Measurements from ENCODE around the gene NBEA.

Gene NBEA

DNA sequence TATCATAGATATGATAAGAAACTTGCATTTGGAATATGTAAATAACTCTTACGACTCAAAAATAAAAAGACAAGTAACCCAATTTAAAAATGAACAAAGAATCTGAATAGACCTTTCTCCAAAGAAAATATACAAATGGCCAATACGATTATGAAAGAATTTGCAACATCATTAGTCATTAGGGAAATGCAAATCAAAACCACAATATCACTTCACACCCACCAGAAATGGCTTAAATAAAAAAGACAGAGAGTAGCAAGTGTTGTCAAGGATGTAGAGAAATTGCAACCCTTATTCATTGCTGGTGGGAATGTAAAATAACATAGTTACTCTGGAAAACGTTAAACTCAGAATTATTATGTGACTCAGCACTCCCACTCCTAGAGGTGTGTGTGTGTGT is 761.0 kb downstream of the NBEA start:
- no peak for DNase-seq (ENCODE audit: low read depth in 1 of 2, low spot score in 1 of 2)
- Histone ChIP-seq H3K4me3 (replicated peaks; ENCODE audit: insufficient read depth, low read length) (no peak overlapping the region), H3K27ac (replicated peaks) (no peak overlapping the region), H3K27me3 (ENCODE audit: insufficient read depth, poor library complexity, severe bottlenecking) (no peaks in the 10 kb centered on the region)
- TF ChIP-seq, protein P1, sequence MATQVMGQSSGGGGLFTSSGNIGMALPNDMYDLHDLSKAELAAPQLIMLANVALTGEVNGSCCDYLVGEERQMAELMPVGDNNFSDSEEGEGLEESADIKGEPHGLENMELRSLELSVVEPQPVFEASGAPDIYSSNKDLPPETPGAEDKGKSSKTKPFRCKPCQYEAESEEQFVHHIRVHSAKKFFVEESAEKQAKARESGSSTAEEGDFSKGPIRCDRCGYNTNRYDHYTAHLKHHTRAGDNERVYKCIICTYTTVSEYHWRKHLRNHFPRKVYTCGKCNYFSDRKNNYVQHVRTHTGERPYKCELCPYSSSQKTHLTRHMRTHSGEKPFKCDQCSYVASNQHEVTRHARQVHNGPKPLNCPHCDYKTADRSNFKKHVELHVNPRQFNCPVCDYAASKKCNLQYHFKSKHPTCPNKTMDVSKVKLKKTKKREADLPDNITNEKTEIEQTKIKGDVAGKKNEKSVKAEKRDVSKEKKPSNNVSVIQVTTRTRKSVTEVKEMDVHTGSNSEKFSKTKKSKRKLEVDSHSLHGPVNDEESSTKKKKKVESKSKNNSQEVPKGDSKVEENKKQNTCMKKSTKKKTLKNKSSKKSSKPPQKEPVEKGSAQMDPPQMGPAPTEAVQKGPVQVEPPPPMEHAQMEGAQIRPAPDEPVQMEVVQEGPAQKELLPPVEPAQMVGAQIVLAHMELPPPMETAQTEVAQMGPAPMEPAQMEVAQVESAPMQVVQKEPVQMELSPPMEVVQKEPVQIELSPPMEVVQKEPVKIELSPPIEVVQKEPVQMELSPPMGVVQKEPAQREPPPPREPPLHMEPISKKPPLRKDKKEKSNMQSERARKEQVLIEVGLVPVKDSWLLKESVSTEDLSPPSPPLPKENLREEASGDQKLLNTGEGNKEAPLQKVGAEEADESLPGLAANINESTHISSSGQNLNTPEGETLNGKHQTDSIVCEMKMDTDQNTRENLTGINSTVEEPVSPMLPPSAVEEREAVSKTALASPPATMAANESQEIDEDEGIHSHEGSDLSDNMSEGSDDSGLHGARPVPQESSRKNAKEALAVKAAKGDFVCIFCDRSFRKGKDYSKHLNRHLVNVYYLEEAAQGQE (IDR thresholded peaks at IDR 0.05; ENCODE audit: insufficient replicate concordance, low read depth): no peak
- TF ChIP-seq POLR2AphosphoS5 (IDR thresholded peaks at IDR 0.05; ENCODE audit: low read depth): no peak
- no peak for TF ChIP-seq GABPA (IDR thresholded peaks at IDR 0.05; ENCODE audit: low read depth)
- TF ChIP-seq SPI1 (IDR thresholded peaks at IDR 0.05; ENCODE audit: borderline replicate concordance, low read depth): no peak
- TF ChIP-seq, protein P2, sequence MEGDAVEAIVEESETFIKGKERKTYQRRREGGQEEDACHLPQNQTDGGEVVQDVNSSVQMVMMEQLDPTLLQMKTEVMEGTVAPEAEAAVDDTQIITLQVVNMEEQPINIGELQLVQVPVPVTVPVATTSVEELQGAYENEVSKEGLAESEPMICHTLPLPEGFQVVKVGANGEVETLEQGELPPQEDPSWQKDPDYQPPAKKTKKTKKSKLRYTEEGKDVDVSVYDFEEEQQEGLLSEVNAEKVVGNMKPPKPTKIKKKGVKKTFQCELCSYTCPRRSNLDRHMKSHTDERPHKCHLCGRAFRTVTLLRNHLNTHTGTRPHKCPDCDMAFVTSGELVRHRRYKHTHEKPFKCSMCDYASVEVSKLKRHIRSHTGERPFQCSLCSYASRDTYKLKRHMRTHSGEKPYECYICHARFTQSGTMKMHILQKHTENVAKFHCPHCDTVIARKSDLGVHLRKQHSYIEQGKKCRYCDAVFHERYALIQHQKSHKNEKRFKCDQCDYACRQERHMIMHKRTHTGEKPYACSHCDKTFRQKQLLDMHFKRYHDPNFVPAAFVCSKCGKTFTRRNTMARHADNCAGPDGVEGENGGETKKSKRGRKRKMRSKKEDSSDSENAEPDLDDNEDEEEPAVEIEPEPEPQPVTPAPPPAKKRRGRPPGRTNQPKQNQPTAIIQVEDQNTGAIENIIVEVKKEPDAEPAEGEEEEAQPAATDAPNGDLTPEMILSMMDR (IDR thresholded peaks at IDR 0.05; ENCODE audit: insufficient read depth, low read length): no peak

DNA sequence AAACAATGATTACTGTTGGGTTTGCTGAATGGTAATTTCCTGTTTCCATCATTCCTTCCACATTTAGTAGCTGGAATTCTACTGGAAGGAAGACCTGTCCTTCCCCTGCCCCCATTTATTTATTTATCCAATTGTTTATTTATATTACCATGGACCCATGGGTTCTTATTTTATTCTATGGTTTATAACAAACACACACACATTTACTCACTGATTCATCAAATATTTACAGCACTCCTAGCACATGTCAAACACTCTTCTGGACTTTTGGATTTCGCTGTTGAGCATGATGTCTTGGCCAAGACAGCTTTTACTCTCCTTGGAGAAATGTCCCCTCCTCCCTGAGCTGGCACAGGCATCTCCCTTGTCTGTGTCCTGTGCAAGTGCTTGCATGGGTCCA is 762.3 kb downstream of the NBEA start:
- Histone ChIP-seq H3K27ac (replicated peaks) (no peak overlapping the region), H3K27me3 (ENCODE audit: insufficient read depth, poor library complexity, severe bottlenecking) (no peaks in the 10 kb centered on the region), H3K4me3 (replicated peaks; ENCODE audit: insufficient read depth, low read length) (no peak overlapping the region)
- DNase-seq (ENCODE audit: low read depth in 1 of 2, low spot score in 1 of 2): no peak
- TF ChIP-seq GABPA (IDR thresholded peaks at IDR 0.05; ENCODE audit: low read depth) (no peak), SPI1 (IDR thresholded peaks at IDR 0.05; ENCODE audit: borderline replicate concordance, low read depth) (no peak)

DNA sequence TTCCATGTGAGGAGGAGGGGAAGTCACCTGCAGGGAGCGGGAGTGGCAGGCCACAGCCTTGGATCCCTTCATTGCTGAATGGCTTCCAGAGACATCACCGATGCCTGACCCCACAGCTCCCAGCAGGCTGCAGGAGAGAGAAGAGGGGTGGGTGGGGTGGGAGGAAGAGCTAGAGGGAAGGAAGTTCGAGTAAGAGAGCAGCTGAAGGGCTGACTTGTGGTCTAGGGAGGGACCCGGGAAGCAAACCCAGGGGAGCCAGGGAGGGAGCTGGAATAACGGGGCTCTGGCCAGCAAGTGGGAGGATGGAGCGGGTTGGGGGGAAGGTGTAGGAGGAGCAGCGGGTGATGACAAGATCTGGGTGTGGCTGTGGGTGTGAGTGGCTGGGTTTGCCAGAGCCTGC is 764.2 kb downstream of the NBEA start:
- Histone ChIP-seq H3K27ac (replicated peaks) (no peak overlapping the region), H3K4me3 (replicated peaks; ENCODE audit: insufficient read depth, low read length) (no peak overlapping the region), H3K27me3 (ENCODE audit: insufficient read depth, poor library complexity, severe bottlenecking) (no peaks in the 10 kb centered on the region)
- DNase-seq (ENCODE audit: low read depth in 1 of 2, low spot score in 1 of 2): no peak
- TF ChIP-seq SPI1 (IDR thresholded peaks at IDR 0.05; ENCODE audit: borderline replicate concordance, low read depth): no peak
- TF ChIP-seq, protein P1 (IDR thresholded peaks at IDR 0.05; ENCODE audit: insufficient replicate concordance, low read depth): no peak
- no peak for TF ChIP-seq GABPA (IDR thresholded peaks at IDR 0.05; ENCODE audit: low read depth)
- TF ChIP-seq, protein P2 (IDR thresholded peaks at IDR 0.05; ENCODE audit: insufficient read depth, low read length): no peak
- no peak for TF ChIP-seq POLR2AphosphoS5 (IDR thresholded peaks at IDR 0.05; ENCODE audit: low read depth)

DNA sequence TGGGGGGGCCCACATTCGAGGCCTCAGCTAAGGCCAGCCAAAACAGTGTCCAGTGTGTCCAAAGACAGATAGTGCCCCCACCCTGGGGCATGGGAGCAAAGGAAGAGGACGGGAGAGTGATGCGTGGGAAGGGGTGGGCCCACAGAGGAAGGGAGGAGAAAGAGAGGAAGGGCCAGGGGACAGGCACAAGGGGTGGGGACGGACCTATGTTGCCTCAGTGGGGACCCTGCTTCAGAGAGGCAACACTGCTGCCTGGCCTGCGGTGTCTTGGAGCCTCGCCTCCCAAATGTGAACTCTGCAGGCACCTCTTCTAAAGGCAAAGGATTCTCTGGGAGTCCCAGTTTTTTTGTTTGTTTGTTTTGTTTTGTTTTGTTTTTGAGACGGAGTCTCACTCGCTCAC is 764.7 kb downstream of the NBEA start:
- H3K27ac ChIP-seq (replicated peaks): no peak overlapping the region
- no peak overlapping the region for H3K4me3 ChIP-seq (replicated peaks; ENCODE audit: insufficient read depth, low read length)
- no peak for DNase-seq (ENCODE audit: low read depth in 1 of 2, low spot score in 1 of 2)
- H3K27me3 ChIP-seq (ENCODE audit: insufficient read depth, poor library complexity, severe bottlenecking): no peaks in the 10 kb centered on the region
- TF ChIP-seq SPI1 (IDR thresholded peaks at IDR 0.05; ENCODE audit: borderline replicate concordance, low read depth) (no peak), POLR2AphosphoS5 (IDR thresholded peaks at IDR 0.05; ENCODE audit: low read depth) (no peak)
- TF ChIP-seq, protein P2 (IDR thresholded peaks at IDR 0.05; ENCODE audit: insufficient read depth, low read length): no peak
- TF ChIP-seq, protein P1 (IDR thresholded peaks at IDR 0.05; ENCODE audit: insufficient replicate concordance, low read depth): no peak
